Mucosa of rectum (tissue), 2 donors: ENCODE results near the gene TK2.

Experiments
- H3K27ac ChIP-seq, 2 donors: one replicate each; pipeline ENCODE4 v1.7.0; 2013; ENCODE audit warnings: inconsistent platforms in 2 of 2, low read depth in 2 of 2, low read length in 2 of 2
- H3K27me3 ChIP-seq, 2 donors: one replicate each; pipeline ENCODE4 v1.7.0; 2013; ENCODE audit warnings: low read length in 2 of 2; ENCODE audit not compliant: control insufficient read depth in 2 of 2, insufficient read depth in 2 of 2
- H3K36me3 ChIP-seq, 2 donors: one replicate each; pipeline ENCODE4 v1.7.0; 2013; ENCODE audit warnings: low read length in 2 of 2; ENCODE audit not compliant: control insufficient read depth in 2 of 2, insufficient read depth in 2 of 2
- H3K4me1 ChIP-seq, 2 donors: one replicate each; pipeline ENCODE4 v1.7.0; 2013; ENCODE audit warnings: low read length in 2 of 2, mild to moderate bottlenecking in 1 of 2; ENCODE audit not compliant: control insufficient read depth in 2 of 2, insufficient read depth in 2 of 2
- H3K4me3 ChIP-seq, 2 donors: one replicate each; pipeline ENCODE4 v1.7.0; 2013; ENCODE audit warnings: low read length in 2 of 2
- H3K9ac ChIP-seq, 2 donors: one replicate each; pipeline ENCODE4 v1.7.0; 2013; ENCODE audit warnings: low read length in 2 of 2, low read depth in 1 of 2, mild to moderate bottlenecking in 1 of 2
- H3K9me3 ChIP-seq, 2 donors: one replicate each; pipeline ENCODE4 v1.7.0; 2013; ENCODE audit warnings: low read length in 2 of 2; ENCODE audit not compliant: control insufficient read depth in 2 of 2
- donor health status: healthy.
- donor health status: Normal muscosa, but diverticular disease.

The TK2 gene

GRCh38 chr16:66476328-66477027, 73.4 kb downstream of the TK2 start:
- no peaks in the 10 kb centered on the region for H3K4me1 ChIP-seq
- H3K9me3 ChIP-seq = no peaks in the 10 kb centered on the region
- no peak overlapping the region for H3K4me3 ChIP-seq
- peaks cover 0 to 2% of the 10 kb centered on the region in 2 donors for H3K27me3 ChIP-seq
- no peak overlapping the region for H3K9ac ChIP-seq
- H3K36me3 ChIP-seq = no peaks in the 10 kb centered on the region
- H3K27ac ChIP-seq = no peak overlapping the region

GRCh38 chr16:66475232-66475631, 74.7 kb downstream of the TK2 start:
- no peaks in the 10 kb centered on the region for H3K36me3 ChIP-seq
- H3K9ac ChIP-seq = no peak overlapping the region
- no peaks in the 10 kb centered on the region for H3K9me3 ChIP-seq
- H3K27ac ChIP-seq = no peak overlapping the region
- no peak overlapping the region for H3K4me3 ChIP-seq
- H3K27me3 ChIP-seq = peaks cover 0 to 2% of the 10 kb centered on the region in 2 donors
- no peaks in the 10 kb centered on the region for H3K4me1 ChIP-seq

- Histone ChIP-seq H3K27me3 (peaks cover 0 to 2% of the 10 kb centered on the region in 2 donors), H3K36me3 (no peaks in the 10 kb centered on the region), H3K4me3 (no peak overlapping the region), H3K9me3 (no peaks in the 10 kb centered on the region), H3K27ac (no peak overlapping the region), H3K4me1 (no peaks in the 10 kb centered on the region), H3K9ac (no peak overlapping the region)
Measured at GRCh38 chr16:66474750-66475199, 75.1 kb downstream of the TK2 start.

GRCh38 chr16:66473654-66474519, 76.0 kb downstream of the TK2 start:
- no peak overlapping the region for H3K27ac ChIP-seq
- no peak overlapping the region for H3K4me3 ChIP-seq
- no peaks in the 10 kb centered on the region for H3K9me3 ChIP-seq
- no peak overlapping the region for H3K9ac ChIP-seq
- no peaks in the 10 kb centered on the region for H3K36me3 ChIP-seq
- H3K27me3 ChIP-seq = peaks cover 0 to 6% of the 10 kb centered on the region in 2 donors
- no peaks in the 10 kb centered on the region for H3K4me1 ChIP-seq

- H3K27me3 ChIP-seq = peaks cover 0 to 6% of the 10 kb centered on the region in 2 donors
Measured at GRCh38 chr16:66473051-66473571, 76.8 kb downstream of the TK2 start.

GRCh38 chr16:66471716-66472393, 78.1 kb downstream of the TK2 start:
- Histone ChIP-seq H3K36me3 (no peaks in the 10 kb centered on the region), H3K4me1 (no peaks in the 10 kb centered on the region), H3K27ac (no peak overlapping the region), H3K27me3 (peaks cover 0 to 6% of the 10 kb centered on the region in 2 donors), H3K4me3 (no peak overlapping the region), H3K9me3 (no peaks in the 10 kb centered on the region), H3K9ac (no peak overlapping the region)

More at GRCh38 chr16:66473051-66473571, 76.8 kb downstream of the TK2 start:
- Histone ChIP-seq H3K4me1 (no peaks in the 10 kb centered on the region), H3K27ac (no peak overlapping the region), H3K36me3 (no peaks in the 10 kb centered on the region), H3K4me3 (no peak overlapping the region), H3K9me3 (no peaks in the 10 kb centered on the region), H3K9ac (no peak overlapping the region)

GRCh38 chr16:66471264-66471663, 78.7 kb downstream of the TK2 start:
- no peak overlapping the region for H3K4me3 ChIP-seq
- H3K9ac ChIP-seq = no peak overlapping the region
- no peak overlapping the region for H3K27ac ChIP-seq
- H3K9me3 ChIP-seq = no peaks in the 10 kb centered on the region
- H3K27me3 ChIP-seq = peaks cover 0 to 4% of the 10 kb centered on the region in 2 donors
- H3K4me1 ChIP-seq = no peaks in the 10 kb centered on the region
- H3K36me3 ChIP-seq = no peaks in the 10 kb centered on the region

GRCh38 chr16:66470556-66470955, 79.4 kb downstream of the TK2 start:
- Histone ChIP-seq H3K9me3 (no peaks in the 10 kb centered on the region), H3K9ac (no peak overlapping the region), H3K36me3 (no peaks in the 10 kb centered on the region), H3K4me1 (no peaks in the 10 kb centered on the region), H3K27me3 (peaks cover 0 to 4% of the 10 kb centered on the region in 2 donors), H3K4me3 (no peak overlapping the region), H3K27ac (no peak overlapping the region)

GRCh38 chr16:66469947-66470546, 79.9 kb downstream of the TK2 start:
- Histone ChIP-seq H3K27ac (no peak overlapping the region), H3K9me3 (no peaks in the 10 kb centered on the region), H3K27me3 (peaks cover 0 to 4% of the 10 kb centered on the region in 2 donors), H3K9ac (no peak overlapping the region), H3K4me1 (no peaks in the 10 kb centered on the region), H3K36me3 (no peaks in the 10 kb centered on the region), H3K4me3 (no peak overlapping the region)
